ENCODE data around the gene KRTAP2-1.

DNA sequence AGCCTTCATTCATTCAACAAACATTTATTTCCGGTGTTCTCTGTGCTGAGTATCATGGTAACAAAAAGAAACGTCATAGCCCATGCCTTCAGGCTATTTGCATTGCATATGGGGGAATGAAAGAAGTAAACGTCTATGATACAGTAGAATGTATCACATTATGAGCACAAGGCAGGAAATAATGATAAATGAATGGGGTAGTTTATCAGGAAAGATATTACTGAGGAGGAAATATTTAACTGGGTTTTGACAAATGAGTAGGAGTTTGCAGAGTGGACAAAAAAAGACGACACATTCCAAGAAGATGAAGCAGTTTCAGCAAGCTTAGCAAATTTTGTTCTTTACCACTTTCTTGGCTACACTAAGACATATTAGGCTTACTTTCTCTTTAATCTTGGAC, 35.5 kb upstream of the KRTAP2-1 start:
- TF ChIP-seq ZNF2 (tag by site-specific recombination; IDR thresholded peaks at IDR 0.05) (no peak), ZNF561 (tag by site-specific recombination; IDR thresholded peaks at IDR 0.05; ENCODE audit: borderline replicate concordance) (no peak), ZBTB8A (tag by site-specific recombination; IDR thresholded peaks at IDR 0.05) (no peak), ZNF660 (tag by site-specific recombination; IDR thresholded peaks at IDR 0.05) (no peak), ZNF24 (tag by site-specific recombination; IDR thresholded peaks at IDR 0.05) (no peak), ZFHX2 (tag by site-specific recombination; conservative IDR thresholded peaks at IDR 0.05) (no peak), ZNF555 (tag by site-specific recombination; conservative IDR thresholded peaks at IDR 0.05) (no peak), ZNF292 (tag by site-specific recombination; IDR thresholded peaks at IDR 0.05; ENCODE audit: borderline replicate concordance, low read depth) (no peak)
- TF ChIP-seq, protein P1, sequence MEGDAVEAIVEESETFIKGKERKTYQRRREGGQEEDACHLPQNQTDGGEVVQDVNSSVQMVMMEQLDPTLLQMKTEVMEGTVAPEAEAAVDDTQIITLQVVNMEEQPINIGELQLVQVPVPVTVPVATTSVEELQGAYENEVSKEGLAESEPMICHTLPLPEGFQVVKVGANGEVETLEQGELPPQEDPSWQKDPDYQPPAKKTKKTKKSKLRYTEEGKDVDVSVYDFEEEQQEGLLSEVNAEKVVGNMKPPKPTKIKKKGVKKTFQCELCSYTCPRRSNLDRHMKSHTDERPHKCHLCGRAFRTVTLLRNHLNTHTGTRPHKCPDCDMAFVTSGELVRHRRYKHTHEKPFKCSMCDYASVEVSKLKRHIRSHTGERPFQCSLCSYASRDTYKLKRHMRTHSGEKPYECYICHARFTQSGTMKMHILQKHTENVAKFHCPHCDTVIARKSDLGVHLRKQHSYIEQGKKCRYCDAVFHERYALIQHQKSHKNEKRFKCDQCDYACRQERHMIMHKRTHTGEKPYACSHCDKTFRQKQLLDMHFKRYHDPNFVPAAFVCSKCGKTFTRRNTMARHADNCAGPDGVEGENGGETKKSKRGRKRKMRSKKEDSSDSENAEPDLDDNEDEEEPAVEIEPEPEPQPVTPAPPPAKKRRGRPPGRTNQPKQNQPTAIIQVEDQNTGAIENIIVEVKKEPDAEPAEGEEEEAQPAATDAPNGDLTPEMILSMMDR (tag by site-specific recombination; IDR thresholded peaks at IDR 0.05) = no peak
- TF ChIP-seq, protein P2, sequence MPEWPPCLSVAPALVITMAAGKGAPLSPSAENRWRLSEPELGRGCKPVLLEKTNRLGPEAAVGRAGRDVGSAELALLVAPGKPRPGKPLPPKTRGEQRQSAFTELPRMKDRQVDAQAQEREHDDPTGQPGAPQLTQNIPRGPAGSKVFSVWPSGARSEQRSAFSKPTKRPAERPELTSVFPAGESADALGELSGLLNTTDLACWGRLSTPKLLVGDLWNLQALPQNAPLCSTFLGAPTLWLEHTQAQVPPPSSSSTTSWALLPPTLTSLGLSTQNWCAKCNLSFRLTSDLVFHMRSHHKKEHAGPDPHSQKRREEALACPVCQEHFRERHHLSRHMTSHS (tag by site-specific recombination; IDR thresholded peaks at IDR 0.05) = no peak
- TF ChIP-seq, protein P3, sequence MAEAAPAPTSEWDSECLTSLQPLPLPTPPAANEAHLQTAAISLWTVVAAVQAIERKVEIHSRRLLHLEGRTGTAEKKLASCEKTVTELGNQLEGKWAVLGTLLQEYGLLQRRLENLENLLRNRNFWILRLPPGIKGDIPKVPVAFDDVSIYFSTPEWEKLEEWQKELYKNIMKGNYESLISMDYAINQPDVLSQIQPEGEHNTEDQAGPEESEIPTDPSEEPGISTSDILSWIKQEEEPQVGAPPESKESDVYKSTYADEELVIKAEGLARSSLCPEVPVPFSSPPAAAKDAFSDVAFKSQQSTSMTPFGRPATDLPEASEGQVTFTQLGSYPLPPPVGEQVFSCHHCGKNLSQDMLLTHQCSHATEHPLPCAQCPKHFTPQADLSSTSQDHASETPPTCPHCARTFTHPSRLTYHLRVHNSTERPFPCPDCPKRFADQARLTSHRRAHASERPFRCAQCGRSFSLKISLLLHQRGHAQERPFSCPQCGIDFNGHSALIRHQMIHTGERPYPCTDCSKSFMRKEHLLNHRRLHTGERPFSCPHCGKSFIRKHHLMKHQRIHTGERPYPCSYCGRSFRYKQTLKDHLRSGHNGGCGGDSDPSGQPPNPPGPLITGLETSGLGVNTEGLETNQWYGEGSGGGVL (tag by site-specific recombination; IDR thresholded peaks at IDR 0.05) = no peak
